Amygdala (tissue), 56 donors: ENCODE measurements around the gene PTX3.

Source experiments
- DNase-seq, 56 donors: peaks; one replicate each; lab custom pipeline; 2025; lab: John Stamatoyannopoulos, UW

Gene PTX3

GRCh38 chr3:157420606-157421130, 16.0 kb upstream of the PTX3 start:
- DNase-seq, result no peak

GRCh38 chr3:157423337-157423736, 13.3 kb upstream of the PTX3 start:
- DNase-seq, result no peak

GRCh38 chr3:157427901-157428300, 8.7 kb upstream of the PTX3 start:
- DNase-seq, result no peak

DNA sequence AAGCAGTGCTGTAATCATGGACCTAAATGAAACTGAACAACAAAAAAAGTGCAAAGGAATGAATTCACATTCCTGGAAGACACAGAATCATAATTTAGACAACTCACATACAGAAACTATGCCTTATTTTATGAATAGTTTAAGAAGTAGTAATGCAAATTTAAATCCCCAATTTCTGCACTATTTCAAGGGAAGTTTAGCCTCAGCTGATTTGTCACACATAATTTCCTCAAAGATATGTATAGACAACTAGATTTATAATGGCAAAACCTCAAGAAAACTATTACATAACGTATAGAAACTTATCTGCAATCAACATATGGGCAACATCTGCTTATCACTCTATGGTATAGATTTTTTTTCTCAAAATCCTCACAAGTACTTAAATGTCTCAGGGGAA, 7.8 kb upstream of the PTX3 start:
- DNase-seq, result no peak

DNA sequence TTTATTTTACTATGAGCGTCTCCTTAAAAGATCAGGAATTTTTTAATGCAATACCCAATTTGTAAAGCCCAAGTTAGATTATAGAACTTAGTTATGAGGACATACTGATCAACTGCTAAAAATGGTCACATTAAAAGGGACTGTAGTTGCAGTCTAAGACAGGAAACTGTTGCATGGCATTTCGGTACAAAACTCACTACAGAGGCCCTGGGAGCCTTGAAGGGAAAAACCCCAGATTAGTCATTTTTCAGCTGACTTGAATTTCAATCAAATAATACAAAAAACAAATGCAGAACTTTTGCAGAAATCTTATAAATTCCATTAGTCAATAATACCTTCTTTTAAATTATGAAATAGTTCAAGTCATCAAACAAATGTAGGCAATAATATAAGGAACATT, 6.9 kb upstream of the PTX3 start:
- no peak for DNase-seq

DNA sequence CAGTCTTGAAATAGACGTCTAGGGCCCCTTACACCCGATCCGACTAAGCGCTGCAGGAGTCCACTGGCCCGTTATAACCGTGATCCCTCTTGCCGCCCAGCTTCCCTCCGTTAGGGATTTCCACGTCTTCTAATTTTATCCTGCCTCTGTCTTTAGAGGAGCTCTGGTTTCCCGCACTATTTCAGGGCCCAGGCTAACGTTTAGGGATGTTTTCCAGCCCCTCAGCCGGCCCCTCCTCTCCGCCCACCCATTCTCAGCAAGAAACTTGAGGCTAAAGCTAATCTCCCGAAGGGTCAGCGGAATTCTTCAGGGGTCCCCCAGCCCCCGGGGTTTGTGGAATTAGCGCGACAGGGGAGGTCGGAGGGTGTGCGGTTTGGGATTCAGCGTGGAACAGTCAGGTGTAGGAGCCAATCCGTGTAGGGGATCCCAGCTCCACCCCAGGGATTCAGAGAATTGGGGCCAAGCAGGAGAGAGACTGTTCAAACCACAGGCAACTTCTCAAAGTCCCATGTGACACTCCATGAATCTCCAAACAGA, 1.6 kb downstream of the PTX3 start:
- DNase-seq, result no peak

- no peak for DNase-seq
Observed at GRCh38 chr3:157441102-157441624, 4.5 kb downstream of the PTX3 start.

DNA sequence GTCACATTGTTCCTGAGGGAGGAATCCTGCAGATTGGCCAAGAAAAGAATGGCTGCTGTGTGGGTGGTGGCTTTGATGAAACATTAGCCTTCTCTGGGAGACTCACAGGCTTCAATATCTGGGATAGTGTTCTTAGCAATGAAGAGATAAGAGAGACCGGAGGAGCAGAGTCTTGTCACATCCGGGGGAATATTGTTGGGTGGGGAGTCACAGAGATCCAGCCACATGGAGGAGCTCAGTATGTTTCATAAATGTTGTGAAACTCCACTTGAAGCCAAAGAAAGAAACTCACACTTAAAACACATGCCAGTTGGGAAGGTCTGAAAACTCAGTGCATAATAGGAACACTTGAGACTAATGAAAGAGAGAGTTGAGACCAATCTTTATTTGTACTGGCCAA, 6.1 kb downstream of the PTX3 start:
- no peak for DNase-seq

DNA sequence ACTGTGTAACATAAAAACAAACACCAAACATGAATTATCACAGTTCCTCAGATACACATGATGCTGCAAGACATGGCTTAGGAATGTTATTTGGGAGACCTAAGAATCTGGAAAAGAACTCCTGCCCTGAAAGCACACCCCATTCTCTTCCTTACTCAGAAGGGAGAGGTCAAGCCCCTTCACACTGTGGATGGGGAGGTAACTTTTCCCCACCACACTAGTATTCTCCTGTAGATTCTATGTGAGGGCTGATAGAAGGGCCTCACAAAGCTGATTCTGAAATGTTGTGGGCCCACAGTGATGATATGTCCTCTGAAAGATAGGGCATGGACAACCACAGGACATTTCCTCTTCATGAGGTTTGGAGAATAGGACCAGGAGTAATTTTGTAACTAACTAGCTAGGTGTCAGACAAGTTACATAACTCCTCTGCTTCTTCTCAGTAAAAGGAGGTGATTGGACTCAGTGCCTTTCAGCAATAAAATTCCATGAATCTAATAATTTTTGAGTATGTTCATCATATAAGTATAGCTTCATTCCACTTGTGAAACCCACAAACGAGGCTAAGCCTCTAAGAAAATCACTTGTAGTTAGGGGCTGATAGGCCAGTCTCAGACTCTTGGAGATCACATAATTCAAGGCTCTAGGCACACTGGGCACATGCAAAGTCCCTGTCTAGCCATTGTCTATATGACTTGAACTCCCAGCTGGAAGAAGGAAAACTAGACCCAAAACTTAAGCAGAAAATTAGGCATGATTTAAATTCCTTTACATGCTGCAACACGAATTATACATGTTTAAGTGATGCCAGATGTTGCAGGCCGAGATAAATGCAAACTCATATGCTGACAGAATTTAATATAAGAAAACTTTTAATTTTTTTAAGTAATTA, 7.5 kb downstream of the PTX3 start:
- no peak for DNase-seq

GRCh38 chr3:157444797-157445184, 8.1 kb downstream of the PTX3 start:
- no peak for DNase-seq

DNA sequence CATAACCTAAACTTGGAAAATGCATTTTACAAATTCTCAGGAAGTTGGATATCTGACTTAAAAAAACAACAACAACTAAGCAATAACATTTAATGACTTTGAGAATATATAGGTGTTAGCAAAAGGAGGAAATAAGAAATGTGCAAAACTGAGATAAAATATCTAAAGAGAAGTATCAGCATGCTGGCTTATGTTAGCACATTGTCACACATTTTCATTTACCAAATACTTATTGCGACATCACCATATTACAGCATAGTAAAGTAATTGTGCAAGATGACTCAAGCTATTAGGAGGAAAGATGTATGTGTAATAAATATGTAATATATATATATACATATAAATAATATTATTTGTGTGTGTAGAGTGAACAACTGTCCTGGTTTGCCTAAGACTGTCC, 9.2 kb downstream of the PTX3 start:
- DNase-seq, result no peak

- no peak for DNase-seq
Observed at GRCh38 chr3:157447026-157447694, 10.5 kb downstream of the PTX3 start.

DNA sequence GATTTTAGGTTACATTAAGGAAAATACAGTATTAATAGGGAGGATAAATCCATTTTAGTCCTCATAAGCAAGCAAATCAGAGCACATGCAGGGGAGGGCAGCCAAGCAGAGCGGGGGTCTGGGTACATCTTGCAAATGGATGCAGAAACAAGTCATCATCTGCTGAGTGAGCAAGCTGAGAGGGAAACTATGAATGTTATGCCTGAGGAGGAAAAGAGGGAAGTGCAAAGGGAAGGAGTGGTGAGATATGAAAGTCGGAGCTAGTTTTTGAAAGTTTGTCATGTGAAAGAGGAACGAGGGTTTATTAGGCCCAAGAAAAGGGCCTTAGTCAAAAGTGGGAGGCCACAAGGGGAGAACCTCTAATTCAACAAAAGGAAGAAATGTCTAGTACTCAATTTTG, 15.4 kb downstream of the PTX3 start:
- no peak for DNase-seq

DNA sequence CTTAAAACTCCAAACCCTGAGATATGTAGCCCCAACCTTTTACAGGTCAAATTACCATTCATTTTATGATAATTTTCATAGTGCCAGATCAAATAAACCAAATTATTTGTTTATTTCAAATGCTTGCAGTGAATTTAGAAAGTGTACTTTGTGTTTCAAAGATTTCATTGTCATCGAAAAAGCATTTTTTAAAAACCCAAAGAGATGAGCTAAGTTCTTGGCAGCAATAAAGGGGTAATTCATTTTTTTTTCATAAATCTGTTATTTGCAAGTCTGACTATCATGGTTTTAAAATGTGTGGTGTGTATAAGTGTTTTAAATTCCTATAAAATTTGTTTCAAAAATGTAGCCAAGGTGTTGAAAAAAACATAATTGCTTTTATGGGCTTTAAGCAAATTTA, 17.2 kb downstream of the PTX3 start:
- no peak for DNase-seq

DNA sequence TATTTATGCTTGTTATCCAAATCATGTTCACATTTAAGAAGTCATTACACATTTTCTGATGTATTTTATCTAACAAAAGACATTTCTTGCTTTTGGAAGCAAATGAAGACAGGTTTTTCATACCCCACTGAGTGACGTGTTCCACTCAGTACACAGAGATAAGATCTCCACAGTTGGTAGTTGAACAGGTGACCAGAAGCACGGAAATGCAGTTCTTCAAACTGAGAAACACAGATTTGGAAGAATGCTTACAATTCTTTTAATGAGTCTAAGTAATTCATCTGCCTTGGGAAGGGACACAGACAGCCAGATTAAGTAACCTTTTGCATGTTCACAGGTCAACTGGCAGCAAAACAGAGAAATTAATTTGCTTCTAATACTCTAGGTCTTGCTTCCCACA, 23.1 kb downstream of the PTX3 start:
- DNase-seq, result no peak

DNA sequence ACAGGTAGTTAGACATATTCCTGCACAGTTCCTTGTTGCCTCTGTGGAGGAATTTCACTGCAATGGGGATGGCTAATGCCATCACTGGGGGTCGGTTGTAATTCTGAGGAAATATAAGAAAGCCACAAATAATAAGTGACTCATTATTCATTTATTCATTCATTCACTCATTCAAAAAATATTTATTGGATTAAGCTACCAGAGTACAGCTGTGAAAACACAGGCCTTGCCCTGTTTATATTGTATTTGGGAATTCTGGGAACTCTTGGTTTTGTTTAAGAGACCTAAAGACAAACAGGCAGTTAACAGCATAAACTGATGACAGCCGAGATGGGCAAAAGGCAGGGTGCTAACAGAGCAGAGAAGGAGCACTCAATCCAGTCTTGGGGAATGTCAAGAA, 23.6 kb downstream of the PTX3 start:
- DNase-seq, result no peak

DNA sequence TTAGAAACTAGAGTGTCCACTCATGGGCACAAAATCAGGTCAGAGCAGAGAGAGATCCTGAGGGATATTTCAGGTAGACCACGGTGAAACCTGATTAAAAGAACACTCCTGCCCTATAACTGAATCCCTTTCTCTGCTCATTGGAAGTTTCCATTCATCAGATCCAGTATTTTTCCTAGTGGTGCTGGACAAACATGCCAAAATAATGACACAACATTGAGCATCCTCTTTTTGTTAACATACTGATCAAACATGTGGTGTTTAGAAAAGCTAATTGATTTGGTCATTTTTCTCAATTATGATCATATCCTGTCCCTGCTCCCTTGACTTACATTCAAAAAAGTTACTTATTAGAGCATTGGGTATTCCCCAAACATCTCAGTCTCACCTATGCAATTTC, 27.2 kb downstream of the PTX3 start:
- DNase-seq, result no peak

DNA sequence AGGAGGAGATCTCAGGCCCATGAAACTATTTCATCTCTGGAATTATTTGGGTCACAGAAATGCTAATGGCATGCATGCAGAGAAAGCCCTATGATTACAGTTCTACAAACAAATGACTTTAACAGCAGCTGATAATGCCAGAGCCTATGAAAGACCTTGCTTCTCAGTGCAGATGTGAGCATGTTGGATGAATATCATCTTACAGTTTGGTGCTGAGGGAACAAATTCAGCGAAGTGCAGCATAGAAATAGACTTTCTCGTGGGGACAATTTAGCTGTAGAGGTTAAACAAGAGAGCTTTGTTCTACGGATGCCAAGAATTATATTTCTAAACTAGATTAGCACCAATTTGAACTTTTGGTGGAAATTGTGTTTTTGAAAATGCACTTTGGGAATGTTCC, 27.7 kb downstream of the PTX3 start:
- DNase-seq, result no peak

DNA sequence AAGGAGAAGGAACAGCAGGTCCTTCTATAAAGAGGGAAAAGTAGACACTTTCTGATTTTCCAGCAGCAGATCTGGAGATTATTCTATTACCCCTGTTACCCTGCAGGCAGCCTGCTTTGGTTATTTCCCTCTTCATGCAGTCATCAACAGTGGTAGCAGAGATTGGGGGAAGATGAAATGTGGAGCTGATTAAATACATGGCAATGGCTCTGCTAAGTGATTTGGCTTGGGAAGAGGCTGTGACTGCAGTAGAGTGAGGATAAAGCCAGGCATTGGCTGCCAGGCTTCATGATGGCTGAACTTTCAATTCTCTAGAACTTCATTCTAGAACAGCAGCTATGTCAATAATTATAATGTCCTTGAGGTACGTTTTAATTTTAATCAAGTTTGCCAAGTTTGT, 29.1 kb downstream of the PTX3 start:
- no peak for DNase-seq

DNA sequence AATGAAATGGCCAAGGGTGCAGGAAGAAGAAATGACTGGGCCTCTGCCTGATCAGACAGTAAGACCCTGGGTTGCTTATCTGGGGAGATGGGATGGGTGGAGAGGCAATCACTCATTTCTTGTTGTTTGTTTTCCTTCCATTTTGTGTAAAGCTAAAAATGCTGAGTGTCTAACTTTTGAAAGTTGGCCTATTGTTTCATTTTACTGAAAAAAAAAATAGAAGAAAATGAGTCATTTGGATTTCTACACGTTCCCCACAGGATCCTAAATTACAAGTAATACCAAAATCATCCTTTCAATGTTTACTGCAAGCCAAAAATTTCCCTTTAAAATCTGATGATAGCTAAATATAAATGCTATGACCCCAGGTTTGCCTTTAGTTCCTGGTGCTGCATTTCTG, 30.6 kb downstream of the PTX3 start:
- DNase-seq, result no peak

DNA sequence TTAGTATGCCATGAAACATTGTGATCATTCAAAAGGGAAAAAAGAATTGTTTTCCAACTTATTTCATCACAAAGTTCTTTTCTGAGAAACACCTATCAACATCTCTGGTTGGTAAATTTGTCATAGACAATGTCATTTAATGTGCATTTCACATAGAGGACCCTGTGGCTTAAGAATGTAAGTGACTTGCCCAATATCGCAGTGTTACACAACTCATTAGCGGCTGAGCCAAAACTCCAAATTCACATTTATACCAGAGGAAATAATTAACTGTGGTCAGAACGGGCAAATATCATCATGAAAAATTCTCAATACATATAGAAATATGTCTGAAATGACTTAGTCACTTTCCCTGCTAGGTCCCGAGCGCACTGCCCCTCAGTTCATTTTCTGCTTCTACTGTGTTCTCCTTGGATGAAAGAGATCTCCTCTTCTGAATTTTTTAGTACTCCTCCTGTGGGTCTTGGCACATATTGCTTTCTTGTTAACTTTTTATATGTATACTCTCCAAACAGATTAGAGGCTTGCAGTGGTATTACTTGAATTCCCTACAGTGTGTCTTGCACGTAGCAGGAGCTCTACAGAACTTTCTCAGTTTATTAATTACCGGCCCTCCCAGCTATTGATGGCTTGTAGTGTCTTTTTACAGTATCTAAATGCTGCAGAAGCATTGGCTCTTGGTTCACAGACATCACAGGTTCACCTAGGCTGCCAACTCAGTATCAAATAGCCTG, 33.1 kb downstream of the PTX3 start:
- DNase-seq, result no peak
